ENCODE measurements around the gene LAMB3. TPM values are rescaled to one million over a fixed set of nuclear protein-coding genes. Genes with fewer than 3 reads are reported as not detected.

The LAMB3 gene
- total RNA-seq, 1 donor from 2014 or later: 26.9 TPM

- DNase-seq: no peak
Observed at GRCh38 chr1:209661071-209661470, 8.8 kb upstream of the LAMB3 start.

GRCh38 chr1:209659909-209660308, 7.7 kb upstream of the LAMB3 start:
- DNase-seq: no peak

GRCh38 chr1:209657918-209658317, 5.7 kb upstream of the LAMB3 start:
- no peak for DNase-seq

- DNase-seq: no peak
Observed at GRCh38 chr1:209657140-209657879, 5.1 kb upstream of the LAMB3 start.

GRCh38 chr1:209655411-209656231, 3.4 kb upstream of the LAMB3 start:
- no peak for DNase-seq

GRCh38 chr1:209653915-209654351, 1.7 kb upstream of the LAMB3 start:
- DNase-seq: no peak

- peak; percentile 92 for DNase-seq
Observed at GRCh38 chr1:209652873-209653401, 712 bp upstream of the LAMB3 start.

GRCh38 chr1:209651138-209651587, 1.1 kb downstream of the LAMB3 start:
- no peak for DNase-seq

- no peak for DNase-seq
Observed at GRCh38 chr1:209650454-209650853, 1.8 kb downstream of the LAMB3 start.

GRCh38 chr1:209648931-209649776, 3.1 kb downstream of the LAMB3 start:
- DNase-seq: peak; percentile 48

GRCh38 chr1:209648346-209648745, 3.9 kb downstream of the LAMB3 start:
- no peak for DNase-seq

GRCh38 chr1:209647156-209647555, 5.1 kb downstream of the LAMB3 start:
- DNase-seq: no peak

- no peak for DNase-seq
Observed at GRCh38 chr1:209646558-209646957, 5.7 kb downstream of the LAMB3 start.

- peak; percentile 85 for DNase-seq
Observed at GRCh38 chr1:209645574-209646452, 6.4 kb downstream of the LAMB3 start.

GRCh38 chr1:209643285-209644020, 8.8 kb downstream of the LAMB3 start:
- DNase-seq: peak; percentile 95

- no peak for DNase-seq
Observed at GRCh38 chr1:209642816-209643215, 9.4 kb downstream of the LAMB3 start.

GRCh38 chr1:209641832-209642172, 10.4 kb downstream of the LAMB3 start:
- DNase-seq: peak; percentile 96

- no peak for DNase-seq
Observed at GRCh38 chr1:209635850-209636249, 16.4 kb downstream of the LAMB3 start.

- no peak for DNase-seq
Observed at GRCh38 chr1:209634005-209634737, 18.1 kb downstream of the LAMB3 start.
